ENCODE results near the gene HTATSF1. TPM values are rescaled to one million over a fixed set of nuclear protein-coding genes. Genes with fewer than 3 reads are reported as not detected.

HTATSF1 gene
- total RNA-seq, 1 donor from 2014 or later, result 48.1 TPM

GRCh38 chrX:136476501-136476900, 20.9 kb upstream of the HTATSF1 start:
- DNase-seq (ENCODE audit: low read depth), result no peak
- H3K4me3 ChIP-seq (ENCODE audit: low read depth, low read length), result no peak overlapping the region
- no peak for TF ChIP-seq CTCF (conservative IDR thresholded peaks at IDR 0.05; ENCODE audit: low read depth, low read length)

- H3K4me3 ChIP-seq (ENCODE audit: low read depth, low read length), result no peak overlapping the region
- no peak for TF ChIP-seq CTCF (conservative IDR thresholded peaks at IDR 0.05; ENCODE audit: low read depth, low read length)
- DNase-seq (ENCODE audit: low read depth), result no peak
Measured at GRCh38 chrX:136477026-136477425, 20.4 kb upstream of the HTATSF1 start.

GRCh38 chrX:136480383-136480782, 17.0 kb upstream of the HTATSF1 start:
- no peak for DNase-seq (ENCODE audit: low read depth)
- TF ChIP-seq CTCF (conservative IDR thresholded peaks at IDR 0.05; ENCODE audit: low read depth, low read length), result no peak
- no peak overlapping the region for H3K4me3 ChIP-seq (ENCODE audit: low read depth, low read length)

DNA sequence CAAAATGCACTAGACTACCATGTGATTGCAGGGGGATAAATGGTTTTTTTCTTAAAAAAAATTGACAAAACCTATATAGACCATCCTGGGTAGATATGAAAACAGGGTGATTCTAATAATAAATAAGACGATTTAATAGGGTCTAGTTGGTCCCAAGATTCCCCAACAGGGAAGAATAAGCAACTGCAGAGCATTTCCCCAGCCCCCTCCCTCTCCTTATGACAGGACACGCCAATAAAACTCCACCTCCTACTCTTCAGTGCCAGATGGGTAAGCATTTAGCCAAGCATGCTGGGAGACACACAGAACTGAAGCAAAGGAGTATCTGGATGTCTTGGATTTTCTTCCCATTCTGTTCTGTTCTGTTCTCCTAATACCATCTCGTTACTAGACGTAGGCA, 9.7 kb upstream of the HTATSF1 start, which contains the start of gene BRS3:
Gene BRS3 (plus strand): TSS at position 301 of the 400 bp plus-strand sequence. CDS start 168 bp downstream, outside the sequence.
- no peak for DNase-seq (ENCODE audit: low read depth)
- no peak within 1 kb of the TSS for H3K4me3 ChIP-seq (ENCODE audit: low read depth, low read length)
- TF ChIP-seq CTCF (conservative IDR thresholded peaks at IDR 0.05; ENCODE audit: low read depth, low read length), result no peak

GRCh38 chrX:136488706-136489105, 8.7 kb upstream of the HTATSF1 start:
- no peak for DNase-seq (ENCODE audit: low read depth)
- H3K4me3 ChIP-seq (ENCODE audit: low read depth, low read length), result no peak overlapping the region
- TF ChIP-seq CTCF (conservative IDR thresholded peaks at IDR 0.05; ENCODE audit: low read depth, low read length), result peak; percentile 22

- no peak overlapping the region for H3K4me3 ChIP-seq (ENCODE audit: low read depth, low read length)
- no peak for TF ChIP-seq CTCF (conservative IDR thresholded peaks at IDR 0.05; ENCODE audit: low read depth, low read length)
- DNase-seq (ENCODE audit: low read depth), result no peak
Measured at GRCh38 chrX:136491832-136492231, 5.6 kb upstream of the HTATSF1 start.

- no peak for TF ChIP-seq CTCF (conservative IDR thresholded peaks at IDR 0.05; ENCODE audit: low read depth, low read length)
- no peak overlapping the region for H3K4me3 ChIP-seq (ENCODE audit: low read depth, low read length)
- no peak for DNase-seq (ENCODE audit: low read depth)
Measured at GRCh38 chrX:136493011-136493410, 4.4 kb upstream of the HTATSF1 start.
